T-cell (primary cell): Measurements from ENCODE around the gene RUNX1. TPM values are rescaled to one million over a fixed set of nuclear protein-coding genes. Genes with fewer than 3 reads are reported as not detected.

Experiments used
- ATAC-seq, 4 experiments: fragments of 200-7000 bp in 3 of 4; fragments of 150-1000 bp in 1 of 4; cut with Tn5 transposase; replicated peaks in 1 of 4; 1 replicate in 3 of 4; 2 replicates in 1 of 4; pipeline ENCODE4 v1.10.0; 2021; ENCODE audit warnings: moderate library complexity in 3 of 4, mild to moderate bottlenecking in 2 of 4, moderate number of reproducible peaks in 1 of 4
- CTCF ChIA-PET, 2 donors: fragments of 300-600 bp; sonication (Branson Sonifier 250); formaldehyde crosslinking; loops; one replicate each; lab custom pipeline; 2022; ENCODE audit warnings: antibody characterized with exemption in 2 of 2; lab: Charles Lee
- POLR2A ChIA-PET, 2 donors: fragments of 300-600 bp; sonication (Branson Sonifier 250); formaldehyde crosslinking; loops; one replicate each; lab custom pipeline; 2022; ENCODE audit warnings: antibody characterized with exemption in 2 of 2; lab: Charles Lee
- DNase-seq, 35 experiments: peaks; one replicate each; pipeline versions ENCODE4 v3.0.0 to v3.0.0-alpha.2; 2013 to 2023
- H3K27ac ChIP-seq: one replicate; pipeline ENCODE4 v1.5.1; 2013; ENCODE audit warnings: low read length
- H3K27me3 ChIP-seq, 2 experiments: replicated peaks in 1 of 2; 1 replicate in 1 of 2; 2 replicates in 1 of 2; pipeline versions ENCODE4 v1.6.1 to v1.7.0; 2013; ENCODE audit warnings: low read length in 1 of 2, mixed read lengths in 1 of 2; ENCODE audit not compliant: control insufficient read depth in 2 of 2, insufficient read depth in 2 of 2; ENCODE audit errors: extremely low read depth in 1 of 2
- H3K36me3 ChIP-seq, 2 donors: 1 replicate in 1 of 2; 2 replicates in 1 of 2; pipeline versions ENCODE4 v1.6.1 to v1.7.0; 2013; ENCODE audit warnings: low read length in 1 of 2; ENCODE audit not compliant: control insufficient read depth in 2 of 2, insufficient read depth in 1 of 2; ENCODE audit errors: extremely low read depth in 1 of 2
- H3K4me1 ChIP-seq, 2 experiments: 1 replicate in 1 of 2; 2 replicates in 1 of 2; pipeline versions ENCODE4 v1.6.1 to v1.7.0; 2013; ENCODE audit warnings: low read length in 2 of 2, mixed read lengths in 1 of 2; ENCODE audit not compliant: insufficient read depth in 2 of 2, control insufficient read depth in 1 of 2; ENCODE audit errors: extremely low read depth in 1 of 2
- H3K4me3 ChIP-seq, 2 donors: 1 replicate in 1 of 2; 2 replicates in 1 of 2; pipeline versions ENCODE4 v1.5.1 to v1.7.0; 2013; ENCODE audit warnings: mild to moderate bottlenecking in 2 of 2, low read length in 1 of 2, moderate library complexity in 1 of 2; ENCODE audit not compliant: control insufficient read depth in 1 of 2; ENCODE audit errors: extremely low read depth in 1 of 2
- H3K9me3 ChIP-seq: 2 replicates; pipeline ENCODE4 v1.7.0; 2013
- H3K27ac Mint-ChIP-seq, 2 donors: one replicate each; pipeline ENCODE4 v1.8.0; 2020 to 2021; ENCODE audit warnings: mild to moderate bottlenecking in 2 of 2, mixed read lengths in 2 of 2
- H3K27me3 Mint-ChIP-seq, 2 donors: one replicate each; pipeline ENCODE4 v1.8.0; 2021 to 2022; ENCODE audit warnings: mixed read lengths in 2 of 2
- H3K36me3 Mint-ChIP-seq: one replicate; pipeline ENCODE4 v1.8.0; 2021; ENCODE audit warnings: mixed read lengths
- H3K4me1 Mint-ChIP-seq, 3 donors: one replicate each; pipeline ENCODE4 v1.8.0; 2020 to 2022; ENCODE audit warnings: mixed read lengths in 3 of 3, mild to moderate bottlenecking in 1 of 3
- H3K4me3 Mint-ChIP-seq, 3 donors: one replicate each; pipeline ENCODE4 v1.8.0; 2020 to 2022; ENCODE audit warnings: mild to moderate bottlenecking in 3 of 3, mixed read lengths in 3 of 3, moderate library complexity in 3 of 3
- H3K9me3 Mint-ChIP-seq, 3 donors: one replicate each; pipeline ENCODE4 v1.8.0; 2020 to 2022; ENCODE audit warnings: mixed read lengths in 3 of 3
- WGBS: methylation state at CpG from one replicate; pipeline ENCODE4 v1.1.5; 2013; ENCODE audit warnings: missing lambda C conversion rate; ENCODE audit not compliant: insufficient coverage; 5-methylcytosine and 5-hydroxymethylcytosine counted together
- total RNA-seq, 35 experiments: library from RNA in 6 of 35; stranded (reverse) in 6 of 35; fragments of 120-200 nt in 1 of 35; gene quantifications; one replicate each; pipeline versions ENCODE4 v1.2.1 to v1.2.4 and lab custom pipeline; 2013 to 2026

RUNX1 gene
- total RNA-seq, 5 donors from 2014 or later (not counting 1 experiment from before 2014, with no cell fraction given) = 87.0 to 117 (median 104) TPM

DNA sequence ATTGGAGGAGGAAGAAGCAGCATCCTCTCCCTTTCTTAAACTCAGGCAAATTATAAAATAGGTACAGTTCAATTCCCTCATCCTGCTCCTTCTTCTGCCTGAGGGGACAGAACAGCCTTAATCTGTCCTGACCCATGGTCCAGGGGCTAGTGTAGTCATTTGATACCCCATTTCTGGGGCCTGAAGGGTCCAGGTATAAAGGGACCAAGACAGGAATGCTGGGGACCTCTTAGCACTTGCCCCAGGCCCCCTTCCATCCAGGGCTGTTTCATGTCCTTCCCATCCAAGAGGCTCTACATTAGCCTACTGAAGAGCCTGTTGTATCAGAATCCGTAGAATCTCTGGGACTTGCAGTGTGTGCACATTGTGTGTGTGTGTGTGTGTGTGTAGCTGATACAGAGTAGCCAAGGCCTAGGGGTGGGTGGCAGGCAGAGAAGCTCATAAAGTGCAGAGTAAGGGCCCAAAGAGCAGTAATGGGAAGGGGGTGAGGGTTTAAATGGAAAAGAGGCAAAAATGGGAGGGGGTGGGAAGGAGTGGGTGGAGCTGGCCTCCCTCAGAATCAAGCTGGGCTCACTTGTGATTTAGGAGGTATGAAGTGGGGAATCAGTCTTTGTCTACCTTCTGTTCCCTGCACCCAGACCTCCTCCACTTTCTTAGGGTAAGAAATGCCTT lies 32.4 kb downstream of the RUNX1 start:
- H3K27ac ChIP-seq = no peak overlapping the region
- peaks cover 90 to 95% (median 93%) of the 10 kb centered on the region in 3 donors for H3K4me1 Mint-ChIP-seq
- H3K27me3 ChIP-seq = no peaks in the 10 kb centered on the region
- H3K9me3 ChIP-seq = no peaks in the 10 kb centered on the region
- no peak overlapping the region for H3K4me3 ChIP-seq
- peaks cover 55 to 56% of the 10 kb centered on the region in 2 experiments for H3K4me1 ChIP-seq
- CTCF ChIA-PET = interaction anchor here in 1 of 2 donors (0.5 kb wide), 1 partner anchor 123 kb away, joined by 3 read pairs; no protein-coding TSS in a partner anchor
- H3K36me3 ChIP-seq = peaks cover 0 to 30% of the 10 kb centered on the region in 2 donors
- ATAC-seq = no peak
- H3K4me3 Mint-ChIP-seq = no peak overlapping the region
- DNase-seq = no peak
- no peaks in the 10 kb centered on the region for H3K9me3 Mint-ChIP-seq
- H3K27ac Mint-ChIP-seq = peak overlapping the region; percentile 82 to 84
- WGBS = 90% methylated on average over 1 of the region's 1 CpG
- H3K36me3 Mint-ChIP-seq = peaks cover 35% of the 10 kb centered on the region
- POLR2A ChIA-PET = interaction anchor here in 1 of 2 donors (1.0 kb wide), 1 partner anchor 10 kb away, joined by 3 read pairs; no protein-coding TSS in a partner anchor
- no peaks in the 10 kb centered on the region for H3K27me3 Mint-ChIP-seq

DNA sequence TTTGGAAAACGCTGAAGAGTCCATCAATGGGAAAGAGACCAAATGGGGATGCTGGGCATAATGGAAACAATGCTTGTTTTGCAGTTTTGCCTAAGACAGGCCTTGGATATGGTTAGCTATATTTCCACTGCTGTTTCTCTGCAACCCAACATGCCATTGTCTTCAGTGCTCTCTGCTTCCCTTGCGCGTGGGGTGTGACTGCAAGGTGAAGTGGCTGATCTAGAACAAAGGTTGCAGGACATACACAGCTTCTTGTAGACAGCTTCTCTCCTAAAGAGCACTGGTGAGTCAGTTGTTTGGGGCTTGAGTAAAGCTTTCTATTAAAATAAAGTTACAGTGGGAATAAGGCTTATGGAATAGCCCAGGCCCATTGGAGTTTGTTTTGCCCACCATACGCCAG lies 33.0 kb downstream of the RUNX1 start:
- no peak for ATAC-seq
- Mint-ChIP-seq H3K9me3 (no peaks in the 10 kb centered on the region), H3K4me3 (peak overlapping the region in 1 of 3 donors; percentile 28), H3K4me1 (peaks cover 90 to 95% (median 93%) of the 10 kb centered on the region in 3 donors), H3K27ac (peak overlapping the region; percentile 82 to 84), H3K36me3 (peaks cover 35% of the 10 kb centered on the region), H3K27me3 (no peaks in the 10 kb centered on the region)
- POLR2A ChIA-PET = interaction anchor here in 1 of 2 donors (0.7 to 1.0 kb wide), 2 partner anchors 10 to 40 kb away, joined by 3 read pairs; no protein-coding TSS in a partner anchor
- 100% methylated on average over 1 of the region's 4 CpGs for WGBS
- H3K27me3 ChIP-seq = no peaks in the 10 kb centered on the region
- peaks cover 57 to 59% of the 10 kb centered on the region in 2 experiments for H3K4me1 ChIP-seq
- DNase-seq = no peak
- H3K36me3 ChIP-seq = peaks cover 0 to 24% of the 10 kb centered on the region in 2 donors
- H3K4me3 ChIP-seq = no peak overlapping the region
- CTCF ChIA-PET = interaction anchor here in 1 of 2 donors (0.5 kb wide), 1 partner anchor 123 kb away, joined by 3 read pairs; no protein-coding TSS in a partner anchor
- no peak overlapping the region for H3K27ac ChIP-seq
- H3K9me3 ChIP-seq = no peaks in the 10 kb centered on the region

- no peaks in the 10 kb centered on the region for H3K9me3 ChIP-seq
- Mint-ChIP-seq H3K4me1 (peaks cover 90 to 95% (median 93%) of the 10 kb centered on the region in 3 donors), H3K9me3 (no peaks in the 10 kb centered on the region), H3K36me3 (peaks cover 32% of the 10 kb centered on the region), H3K27me3 (no peaks in the 10 kb centered on the region), H3K27ac (peak overlapping the region; percentile 13 to 84), H3K4me3 (peak overlapping the region in 2 of 3 donors; percentile 4 to 28)
- peaks cover 0 to 19% of the 10 kb centered on the region in 2 donors for H3K36me3 ChIP-seq
- POLR2A ChIA-PET = interaction anchor here in 1 of 2 donors (0.6 to 0.7 kb wide), 2 partner anchors 31 to 39 kb away, joined by 3 read pairs; no protein-coding TSS in a partner anchor
- ATAC-seq (peak; percentile 28 to 88 (median 36)), DNase-seq (peak in 19 of 35 experiments; percentile 13 to 63 (median 38))
- H3K4me1 ChIP-seq = peaks cover 53 to 59% of the 10 kb centered on the region in 2 experiments
- CTCF ChIA-PET = no interaction called here
- H3K4me3 ChIP-seq = no peak overlapping the region
- WGBS = no CpG with 5 or more reads among the region's 5 CpGs
- H3K27ac ChIP-seq = no peak overlapping the region
- no peaks in the 10 kb centered on the region for H3K27me3 ChIP-seq
These were observed 33.6 kb downstream of the RUNX1 start for GRCh38 chr21:35015435-35016024.

DNA sequence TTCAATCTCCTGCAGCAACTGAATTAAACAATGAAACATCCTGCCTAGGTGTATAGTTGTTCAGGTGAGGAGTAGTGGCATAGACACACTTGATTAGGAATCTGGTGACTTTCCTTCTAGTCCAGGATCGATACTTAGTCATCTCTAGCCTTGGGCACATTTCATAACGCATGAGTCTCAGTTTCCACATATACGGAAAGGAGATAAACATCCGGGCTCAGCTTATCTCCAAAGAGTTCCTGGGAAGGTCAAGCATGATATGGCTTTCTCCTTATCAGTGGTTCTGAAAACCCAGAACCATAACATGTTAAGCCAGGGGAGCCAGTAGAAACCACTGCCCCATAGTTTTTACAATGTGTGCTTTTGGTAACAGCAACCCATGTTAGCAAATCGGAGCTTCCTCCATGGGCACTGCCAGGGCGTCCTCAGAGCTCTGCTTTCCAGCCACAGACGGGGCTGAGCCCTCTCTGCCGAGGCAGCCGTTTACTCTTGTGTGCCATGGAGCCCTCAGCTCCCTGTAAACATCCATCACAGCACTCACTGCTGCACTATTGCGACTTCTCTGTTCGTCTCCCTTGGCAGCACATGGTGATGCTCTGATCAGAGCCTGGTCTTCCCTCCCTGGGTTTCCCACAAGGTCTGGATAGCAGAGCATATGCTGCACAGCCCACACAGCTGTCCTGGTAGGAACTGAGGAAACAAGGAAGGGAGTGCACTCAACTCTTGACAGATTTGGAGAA lies 34.6 kb downstream of the RUNX1 start:
- H3K27ac Mint-ChIP-seq = peak overlapping the region; percentile 77 to 84
- ATAC-seq (peak in 1 of 4 experiments; percentile 30), DNase-seq (no peak)
- no peak overlapping the region for H3K27ac ChIP-seq
- WGBS = 85% methylated on average over 9 of the region's 11 CpGs
- no peaks in the 10 kb centered on the region for H3K27me3 Mint-ChIP-seq
- no peaks in the 10 kb centered on the region for H3K9me3 Mint-ChIP-seq
- H3K4me3 ChIP-seq = no peak overlapping the region
- ChIA-PET CTCF (interaction anchor here in 1 of 2 donors (0.7 kb wide), 1 partner anchor 18 kb away, joined by 3 read pairs; no protein-coding TSS in a partner anchor), POLR2A (interaction anchor here in 1 of 2 donors (0.6 to 0.7 kb wide), 2 partner anchors 26 to 1751 kb away, joined by 3 to 7 read pairs; no protein-coding TSS in a partner anchor)
- peaks cover 30% of the 10 kb centered on the region for H3K36me3 Mint-ChIP-seq
- H3K4me1 Mint-ChIP-seq = peaks cover 94 to 95% (median 94%) of the 10 kb centered on the region in 3 donors
- peaks cover 43 to 62% of the 10 kb centered on the region in 2 experiments for H3K4me1 ChIP-seq
- no peaks in the 10 kb centered on the region for H3K27me3 ChIP-seq
- peak overlapping the region in 2 of 3 donors; percentile 10 to 28 for H3K4me3 Mint-ChIP-seq
- H3K9me3 ChIP-seq = no peaks in the 10 kb centered on the region
- H3K36me3 ChIP-seq = peaks cover 0 to 16% of the 10 kb centered on the region in 2 donors

- peak overlapping the region; percentile 13 to 67 (median 18) for H3K4me3 Mint-ChIP-seq
- peaks cover 93 to 95% (median 94%) of the 10 kb centered on the region in 3 donors for H3K4me1 Mint-ChIP-seq
These were observed 37.4 kb downstream of the RUNX1 start for GRCh38 chr21:35011681-35012080.

More at GRCh38 chr21:35011681-35012080, 37.4 kb downstream of the RUNX1 start:
- H3K27me3 ChIP-seq = no peaks in the 10 kb centered on the region
- no peak overlapping the region for H3K27ac ChIP-seq
- DNase-seq (no peak), ATAC-seq (peak in 3 of 4 experiments; percentile 50 to 65 (median 51))
- no peak overlapping the region for H3K4me3 ChIP-seq
- Mint-ChIP-seq H3K9me3 (no peaks in the 10 kb centered on the region), H3K36me3 (peaks cover 24% of the 10 kb centered on the region), H3K27me3 (no peaks in the 10 kb centered on the region), H3K27ac (peak overlapping the region; percentile 59 to 80)
- WGBS = 0% methylated on average over 1 of the region's 3 CpGs
- CTCF ChIA-PET = interaction anchor here (0.7 to 1.2 kb wide), 4 partner anchors 10 to 80 kb away, joined by 3 to 4 read pairs (median 3); no protein-coding TSS in a partner anchor
- H3K36me3 ChIP-seq = peaks cover 0 to 20% of the 10 kb centered on the region in 2 donors
- peaks cover 49 to 74% of the 10 kb centered on the region in 2 experiments for H3K4me1 ChIP-seq
- H3K9me3 ChIP-seq = no peaks in the 10 kb centered on the region
- POLR2A ChIA-PET = interaction anchor here (0.6 to 1.0 kb wide), 2 partner anchors 35 to 48 kb away, joined by 3 read pairs; no protein-coding TSS in a partner anchor
